NCI-H2227 treated with DMSO at 0.1 percent for 48 hours (cell line): ENCODE measurements around the gene HCFC1.

ENCODE experiments used
- DNase-seq: peaks from one replicate; lab custom pipeline; 2025; lab: John Stamatoyannopoulos, UW

Gene HCFC1

DNA sequence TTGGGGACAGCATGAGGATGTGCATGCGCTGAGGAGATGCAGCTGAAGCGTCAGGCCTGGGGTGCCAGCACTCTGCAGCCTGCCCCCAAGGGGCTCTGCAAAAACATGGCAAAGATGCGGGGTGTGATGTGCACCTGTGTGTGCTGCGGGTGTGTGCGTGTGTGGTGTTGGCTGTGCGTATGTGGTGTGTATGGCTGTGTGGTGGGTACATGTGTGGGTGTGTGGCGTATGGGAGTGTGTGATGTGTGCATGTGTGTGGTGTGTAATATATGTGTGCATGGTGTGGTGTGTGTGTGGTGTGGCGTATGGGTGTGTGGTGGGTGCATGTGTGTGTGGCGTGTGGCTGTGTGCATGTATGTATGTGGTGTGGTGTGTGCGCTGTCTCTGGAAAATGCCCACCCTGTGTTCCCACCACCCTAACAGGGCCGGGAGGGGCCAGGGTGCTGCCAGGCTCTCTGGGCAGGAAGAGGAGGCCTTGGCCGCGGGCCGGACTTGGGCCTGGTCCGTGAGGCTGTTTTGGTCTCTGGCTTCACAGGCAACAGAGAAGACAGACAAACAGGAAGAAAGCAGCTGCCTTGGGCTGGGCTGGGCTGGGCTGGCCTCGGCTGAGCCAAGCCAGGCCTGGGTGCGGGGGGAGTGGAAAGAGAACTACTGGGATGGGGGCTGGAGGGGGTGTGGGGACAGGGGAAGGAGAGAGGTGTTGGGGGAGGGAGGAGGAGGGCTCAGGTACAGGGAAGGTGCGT, 68.2 kb downstream of the HCFC1 start:
- DNase-seq = no peak

DNA sequence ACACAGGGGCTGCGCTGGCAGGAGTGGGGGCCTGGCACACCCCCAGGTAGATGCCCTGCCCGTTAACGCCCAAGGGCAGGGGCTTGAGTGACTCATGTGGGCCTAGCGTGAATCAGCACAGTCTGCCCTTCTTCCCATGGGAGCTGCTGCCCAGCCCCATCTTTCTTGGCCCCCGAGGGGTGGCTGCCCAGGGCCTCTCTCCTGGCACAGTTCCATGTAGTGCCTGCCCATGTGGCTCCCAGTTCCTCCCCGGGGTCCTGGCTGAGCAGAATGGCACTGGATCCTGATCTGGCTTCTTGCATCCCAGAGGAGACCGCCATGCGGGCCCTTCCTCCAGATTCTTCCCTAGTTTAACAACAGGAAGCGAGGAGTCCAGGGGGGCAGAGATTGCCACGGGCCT, 69.2 kb downstream of the HCFC1 start:
- DNase-seq = no peak

DNA sequence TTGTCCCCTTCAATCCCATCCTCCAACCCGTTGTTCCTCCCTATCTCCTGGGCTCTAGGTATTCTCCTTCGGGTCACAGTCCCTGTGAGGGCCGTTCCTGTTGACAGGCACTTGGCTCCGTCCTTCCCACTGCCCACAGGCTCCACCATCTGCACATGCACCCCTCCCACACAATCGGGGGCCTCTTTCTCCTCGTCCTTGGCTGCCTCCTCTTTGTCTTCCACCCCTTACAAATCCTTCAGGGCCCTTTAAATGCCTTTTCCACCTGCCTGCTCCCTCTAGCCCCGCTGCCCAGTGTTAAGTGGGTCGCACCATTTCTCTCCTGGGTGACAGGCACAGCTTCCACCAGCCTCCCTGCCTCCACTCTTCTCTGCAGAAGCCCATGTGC, 69.9 kb downstream of the HCFC1 start:
- peak; percentile 8 for DNase-seq

DNA sequence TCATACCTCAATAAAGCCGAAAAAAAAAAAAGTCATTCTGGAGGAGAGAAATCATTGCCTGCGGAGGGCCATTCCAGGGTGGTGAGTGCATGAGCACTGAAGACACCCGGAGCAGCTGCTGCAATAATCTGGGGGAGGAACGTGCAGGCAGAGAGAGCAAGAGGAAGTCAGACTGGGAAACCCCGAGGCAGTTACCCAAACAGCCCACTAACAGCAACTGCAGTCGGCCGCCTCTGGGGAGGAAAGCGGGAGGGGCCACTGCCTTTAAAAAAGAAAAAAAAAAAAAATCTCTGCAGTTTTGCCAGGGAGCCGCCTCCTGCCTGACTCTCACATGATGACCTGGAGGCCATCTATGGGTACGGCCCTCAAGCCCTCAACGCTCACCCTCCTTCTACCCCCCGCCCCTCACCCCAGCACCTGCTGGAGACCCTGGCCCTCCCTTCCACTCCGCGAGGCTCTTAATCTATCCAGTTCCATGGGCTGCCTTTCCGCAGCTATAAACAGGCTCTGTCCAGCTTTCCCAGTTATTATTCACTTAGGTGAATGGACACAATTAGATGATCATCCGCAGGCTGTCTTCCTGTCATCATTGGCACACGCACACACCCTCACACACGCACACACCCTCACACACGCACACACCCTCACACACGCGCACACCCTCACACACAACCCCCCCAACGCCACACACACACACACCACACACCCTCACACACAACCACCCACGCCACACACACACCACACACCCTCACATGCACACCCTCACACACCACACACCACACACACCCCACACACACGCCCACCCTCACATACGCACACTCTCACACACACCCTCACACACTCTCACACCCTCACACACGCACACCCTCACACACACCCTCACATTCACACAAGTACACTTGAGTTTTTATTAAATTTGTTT, 70.5 kb downstream of the HCFC1 start:
- DNase-seq = peak; percentile 48

DNA sequence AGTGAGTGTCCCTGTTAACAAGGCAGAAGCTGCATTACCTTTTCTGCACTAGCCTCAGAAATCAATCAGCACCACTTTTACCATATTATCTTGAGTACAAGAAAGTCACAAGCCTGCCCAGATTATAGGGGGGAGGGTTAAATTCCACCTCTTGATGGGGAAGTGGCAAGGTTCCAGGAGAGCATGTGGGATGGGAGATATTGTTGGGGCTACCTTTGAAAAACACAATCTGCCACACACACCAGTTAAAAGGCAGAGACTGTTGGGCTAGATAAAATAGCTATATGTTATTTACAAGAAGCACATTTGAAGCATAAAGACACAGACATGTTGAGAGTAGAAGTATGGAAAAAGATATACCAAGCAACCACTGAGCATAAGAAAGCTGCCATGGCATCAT, 73.7 kb downstream of the HCFC1 start:
- peak; percentile 11 for DNase-seq
